ENCODE results near the gene CACNA1I. TPM values are rescaled to one million over a fixed set of nuclear protein-coding genes. Genes with fewer than 3 reads are reported as not detected.

CACNA1I gene
- total RNA-seq, 1 donor from 2014 or later, result 0.11 TPM

GRCh38 chr22:39593931-39594285 lies 23.4 kb downstream of the CACNA1I start:
- Histone ChIP-seq H3K79me2 (ENCODE audit: insufficient read depth, low read length) (no peaks in the 10 kb centered on the region), H2AFZ (ENCODE audit: low read depth, low read length) (no peak overlapping the region), H3K27ac (ENCODE audit: low read depth, low read length) (no peak overlapping the region), H4K20me1 (ENCODE audit: insufficient read depth, low read length) (no peaks in the 10 kb centered on the region), H3K4me2 (ENCODE audit: low read length) (no peak overlapping the region), H3K36me3 (ENCODE audit: insufficient read depth, low read length) (no peaks in the 10 kb centered on the region), H3K27me3 (ENCODE audit: insufficient read depth, low read length) (peaks cover 12% of the 10 kb centered on the region), H3K9me3 (ENCODE audit: insufficient read depth, low read depth, low read length) (no peaks in the 10 kb centered on the region), H3K4me3 (ENCODE audit: insufficient read depth, low read depth, low read length) (no peak overlapping the region), H3K4me1 (ENCODE audit: insufficient read depth, low read length) (peaks cover 19% of the 10 kb centered on the region), H3K9ac (ENCODE audit: low read length) (no peak overlapping the region)
- peaks cover 21% of the 10 kb centered on the region for H3K4me1 Mint-ChIP-seq (ENCODE audit: low read depth, unreplicated experiment)
- H3K4me3 Mint-ChIP-seq (ENCODE audit: unreplicated experiment), result no peak overlapping the region
- no peaks in the 10 kb centered on the region for H3K36me3 Mint-ChIP-seq (ENCODE audit: low read depth, unreplicated experiment)
- TF ChIP-seq CTCF (IDR thresholded peaks at IDR 0.05; ENCODE audit: insufficient read depth, low read depth, low read length) (no peak), EZH2 (IDR thresholded peaks at IDR 0.05; ENCODE audit: insufficient read depth, low read length) (no peak)
- DNase-seq (ENCODE audit: low read depth) (no peak), FAIRE-seq (no peak)
- peak overlapping the region; percentile 12 for H3K27ac Mint-ChIP-seq (ENCODE audit: unreplicated experiment)
- peaks cover 22% of the 10 kb centered on the region for H3K27me3 Mint-ChIP-seq (ENCODE audit: low read depth, unreplicated experiment)
- no peaks in the 10 kb centered on the region for H3K9me3 Mint-ChIP-seq (ENCODE audit: unreplicated experiment)

GRCh38 chr22:39594411-39594810 lies 23.9 kb downstream of the CACNA1I start:
- Histone ChIP-seq H4K20me1 (ENCODE audit: insufficient read depth, low read length) (no peaks in the 10 kb centered on the region), H3K9me3 (ENCODE audit: insufficient read depth, low read depth, low read length) (no peaks in the 10 kb centered on the region), H3K4me3 (ENCODE audit: insufficient read depth, low read depth, low read length) (no peak overlapping the region), H2AFZ (ENCODE audit: low read depth, low read length) (no peak overlapping the region), H3K4me1 (ENCODE audit: insufficient read depth, low read length) (peaks cover 19% of the 10 kb centered on the region), H3K27me3 (ENCODE audit: insufficient read depth, low read length) (peaks cover 12% of the 10 kb centered on the region), H3K79me2 (ENCODE audit: insufficient read depth, low read length) (no peaks in the 10 kb centered on the region), H3K9ac (ENCODE audit: low read length) (no peak overlapping the region), H3K36me3 (ENCODE audit: insufficient read depth, low read length) (no peaks in the 10 kb centered on the region), H3K27ac (ENCODE audit: low read depth, low read length) (no peak overlapping the region), H3K4me2 (ENCODE audit: low read length) (no peak overlapping the region)
- Mint-ChIP-seq H3K4me1 (ENCODE audit: low read depth, unreplicated experiment) (peaks cover 21% of the 10 kb centered on the region), H3K27me3 (ENCODE audit: low read depth, unreplicated experiment) (peaks cover 22% of the 10 kb centered on the region), H3K9me3 (ENCODE audit: unreplicated experiment) (no peaks in the 10 kb centered on the region), H3K27ac (ENCODE audit: unreplicated experiment) (no peak overlapping the region), H3K36me3 (ENCODE audit: low read depth, unreplicated experiment) (no peaks in the 10 kb centered on the region), H3K4me3 (ENCODE audit: unreplicated experiment) (no peak overlapping the region)
- DNase-seq (ENCODE audit: low read depth) (no peak), FAIRE-seq (no peak)
- TF ChIP-seq CTCF (IDR thresholded peaks at IDR 0.05; ENCODE audit: insufficient read depth, low read depth, low read length) (no peak), EZH2 (IDR thresholded peaks at IDR 0.05; ENCODE audit: insufficient read depth, low read length) (no peak)

GRCh38 chr22:39595622-39596172 lies 25.1 kb downstream of the CACNA1I start:
- peaks cover 16% of the 10 kb centered on the region for H3K4me1 ChIP-seq (ENCODE audit: insufficient read depth, low read length)
- no peaks in the 10 kb centered on the region for H3K36me3 ChIP-seq (ENCODE audit: insufficient read depth, low read length)
- TF ChIP-seq CTCF (IDR thresholded peaks at IDR 0.05; ENCODE audit: insufficient read depth, low read depth, low read length) (no peak), EZH2 (IDR thresholded peaks at IDR 0.05; ENCODE audit: insufficient read depth, low read length) (no peak)
- Mint-ChIP-seq H3K27ac (ENCODE audit: unreplicated experiment) (no peak overlapping the region), H3K9me3 (ENCODE audit: unreplicated experiment) (peaks cover 2% of the 10 kb centered on the region), H3K36me3 (ENCODE audit: low read depth, unreplicated experiment) (no peaks in the 10 kb centered on the region), H3K4me3 (ENCODE audit: unreplicated experiment) (no peak overlapping the region), H3K4me1 (ENCODE audit: low read depth, unreplicated experiment) (peaks cover 18% of the 10 kb centered on the region), H3K27me3 (ENCODE audit: low read depth, unreplicated experiment) (peaks cover 26% of the 10 kb centered on the region)
- H3K4me3 ChIP-seq (ENCODE audit: insufficient read depth, low read depth, low read length), result no peak overlapping the region
- FAIRE-seq, result no peak
- no peaks in the 10 kb centered on the region for H4K20me1 ChIP-seq (ENCODE audit: insufficient read depth, low read length)
- no peaks in the 10 kb centered on the region for H3K79me2 ChIP-seq (ENCODE audit: insufficient read depth, low read length)
- H2AFZ ChIP-seq (ENCODE audit: low read depth, low read length), result no peak overlapping the region
- no peak overlapping the region for H3K9ac ChIP-seq (ENCODE audit: low read length)
- peaks cover 21% of the 10 kb centered on the region for H3K27me3 ChIP-seq (ENCODE audit: insufficient read depth, low read length)
- no peaks in the 10 kb centered on the region for H3K9me3 ChIP-seq (ENCODE audit: insufficient read depth, low read depth, low read length)
- no peak overlapping the region for H3K4me2 ChIP-seq (ENCODE audit: low read length)
- DNase-seq (ENCODE audit: low read depth), result no peak
- no peak overlapping the region for H3K27ac ChIP-seq (ENCODE audit: low read depth, low read length)

All from astrocyte (in vitro differentiated cells and primary cell).